ENCODE data around the gene PTGES3. TPM values are rescaled to one million over a fixed set of nuclear protein-coding genes. Genes with fewer than 3 reads are reported as not detected.

PTGES3 gene
- total and polyA plus RNA-seq, 9 donors = 109 to 328 (median 215) TPM

GRCh38 chr12:56678852-56679251 is 9.2 kb downstream of the PTGES3 start:
- H3K9me3 ChIP-seq = no peaks in the 10 kb centered on the region
- peak in 1 of 5 donors; percentile 25 for DNase-seq
- 85 to 94% (median 90%) methylated on average over 2 of the region's 2 CpGs for WGBS, 3 donors
- TF ChIP-seq, protein P1, sequence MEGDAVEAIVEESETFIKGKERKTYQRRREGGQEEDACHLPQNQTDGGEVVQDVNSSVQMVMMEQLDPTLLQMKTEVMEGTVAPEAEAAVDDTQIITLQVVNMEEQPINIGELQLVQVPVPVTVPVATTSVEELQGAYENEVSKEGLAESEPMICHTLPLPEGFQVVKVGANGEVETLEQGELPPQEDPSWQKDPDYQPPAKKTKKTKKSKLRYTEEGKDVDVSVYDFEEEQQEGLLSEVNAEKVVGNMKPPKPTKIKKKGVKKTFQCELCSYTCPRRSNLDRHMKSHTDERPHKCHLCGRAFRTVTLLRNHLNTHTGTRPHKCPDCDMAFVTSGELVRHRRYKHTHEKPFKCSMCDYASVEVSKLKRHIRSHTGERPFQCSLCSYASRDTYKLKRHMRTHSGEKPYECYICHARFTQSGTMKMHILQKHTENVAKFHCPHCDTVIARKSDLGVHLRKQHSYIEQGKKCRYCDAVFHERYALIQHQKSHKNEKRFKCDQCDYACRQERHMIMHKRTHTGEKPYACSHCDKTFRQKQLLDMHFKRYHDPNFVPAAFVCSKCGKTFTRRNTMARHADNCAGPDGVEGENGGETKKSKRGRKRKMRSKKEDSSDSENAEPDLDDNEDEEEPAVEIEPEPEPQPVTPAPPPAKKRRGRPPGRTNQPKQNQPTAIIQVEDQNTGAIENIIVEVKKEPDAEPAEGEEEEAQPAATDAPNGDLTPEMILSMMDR (IDR thresholded peaks at IDR 0.05) = no peak
- no peak for TF ChIP-seq EP300 (IDR thresholded peaks at IDR 0.05)
- no peak for TF ChIP-seq POLR2A (IDR thresholded peaks at IDR 0.05)
- no peaks in the 10 kb centered on the region for H3K27me3 ChIP-seq
- H3K4me1 ChIP-seq (ENCODE audit: insufficient read depth) = peaks cover 22% of the 10 kb centered on the region
- no peak overlapping the region for H3K27ac ChIP-seq
- no peak overlapping the region for H3K4me3 ChIP-seq
- H3K36me3 ChIP-seq = no peaks in the 10 kb centered on the region
- intact Hi-C loops (cut with DNase I) = no loop called here

GRCh38 chr12:56677680-56678079 is 10.4 kb downstream of the PTGES3 start:
- H3K4me1 ChIP-seq (ENCODE audit: insufficient read depth) = peaks cover 17% of the 10 kb centered on the region

GRCh38 chr12:56676851-56677580 is 11.1 kb downstream of the PTGES3 start:
- 63 to 78% (median 69%) methylated on average over 11 of the region's 11 CpGs for WGBS, 3 donors
- DNase-seq = peak in 1 of 5 donors; percentile 28
- no peak for TF ChIP-seq EP300 (IDR thresholded peaks at IDR 0.05)
- TF ChIP-seq, protein P1 (IDR thresholded peaks at IDR 0.05) = no peak
- no peak for TF ChIP-seq POLR2A (IDR thresholded peaks at IDR 0.05)
- intact Hi-C loops (cut with DNase I) = no loop called here
- H3K27me3 ChIP-seq = no peaks in the 10 kb centered on the region
- no peak overlapping the region for H3K4me3 ChIP-seq
- H3K27ac ChIP-seq = no peak overlapping the region
- no peaks in the 10 kb centered on the region for H3K36me3 ChIP-seq
- peaks cover 17% of the 10 kb centered on the region for H3K4me1 ChIP-seq (ENCODE audit: insufficient read depth)
- no peaks in the 10 kb centered on the region for H3K9me3 ChIP-seq

More at GRCh38 chr12:56677680-56678079, 10.4 kb downstream of the PTGES3 start:
- TF ChIP-seq EP300 (IDR thresholded peaks at IDR 0.05) = no peak
- no peak for TF ChIP-seq POLR2A (IDR thresholded peaks at IDR 0.05)
- TF ChIP-seq, protein P1 (IDR thresholded peaks at IDR 0.05) = no peak
- H3K4me3 ChIP-seq = no peak overlapping the region
- no peaks in the 10 kb centered on the region for H3K27me3 ChIP-seq
- WGBS, 3 donors = 61 to 81% (median 78%) methylated on average over 1 of the region's 1 CpG
- H3K27ac ChIP-seq = no peak overlapping the region
- H3K36me3 ChIP-seq = no peaks in the 10 kb centered on the region
- intact Hi-C loops (cut with DNase I) = no loop called here
- DNase-seq = no peak
- no peaks in the 10 kb centered on the region for H3K9me3 ChIP-seq

DNA sequence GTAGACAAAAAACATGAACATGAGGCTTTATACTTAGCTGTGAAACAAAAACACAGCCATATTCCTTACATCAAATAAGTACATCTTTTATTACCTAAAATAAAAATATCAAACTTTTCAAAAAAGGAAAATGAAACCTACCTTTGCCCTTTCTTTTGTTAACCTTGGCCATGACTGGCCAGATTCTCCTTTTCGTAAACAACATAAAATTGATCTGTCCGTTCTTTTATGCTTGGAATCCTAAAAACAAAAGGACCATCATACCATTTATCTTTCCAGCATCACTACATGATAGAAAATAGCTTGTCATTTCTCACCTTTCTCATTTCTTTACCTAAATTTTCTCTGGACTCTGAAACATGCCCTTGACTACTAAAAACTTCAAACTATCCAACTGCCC is 16.5 kb downstream of the PTGES3 start:
- intact Hi-C loops (cut with DNase I) = no loop called here
- peaks cover 6% of the 10 kb centered on the region for H3K4me1 ChIP-seq (ENCODE audit: insufficient read depth)
- DNase-seq = no peak
- 69 to 84% (median 82%) methylated on average over 2 of the region's 2 CpGs for WGBS, 3 donors
- H3K9me3 ChIP-seq = no peaks in the 10 kb centered on the region
- no peaks in the 10 kb centered on the region for H3K36me3 ChIP-seq
- H3K27me3 ChIP-seq = no peaks in the 10 kb centered on the region
- no peak overlapping the region for H3K27ac ChIP-seq
- no peak overlapping the region for H3K4me3 ChIP-seq
- TF ChIP-seq, protein P1 (IDR thresholded peaks at IDR 0.05) = no peak
- TF ChIP-seq POLR2A (IDR thresholded peaks at IDR 0.05) (no peak), EP300 (IDR thresholded peaks at IDR 0.05) (no peak)
